MV-4-11 (cell line): ENCODE results near the gene DNAJC9.
A peak's percentile ranks its signal among the peaks of the same experiment; 100 is the strongest.

ENCODE experiments used
- DNase-seq: peaks from one replicate; lab custom pipeline; 2025; lab: John Stamatoyannopoulos, UW

Gene DNAJC9

DNA sequence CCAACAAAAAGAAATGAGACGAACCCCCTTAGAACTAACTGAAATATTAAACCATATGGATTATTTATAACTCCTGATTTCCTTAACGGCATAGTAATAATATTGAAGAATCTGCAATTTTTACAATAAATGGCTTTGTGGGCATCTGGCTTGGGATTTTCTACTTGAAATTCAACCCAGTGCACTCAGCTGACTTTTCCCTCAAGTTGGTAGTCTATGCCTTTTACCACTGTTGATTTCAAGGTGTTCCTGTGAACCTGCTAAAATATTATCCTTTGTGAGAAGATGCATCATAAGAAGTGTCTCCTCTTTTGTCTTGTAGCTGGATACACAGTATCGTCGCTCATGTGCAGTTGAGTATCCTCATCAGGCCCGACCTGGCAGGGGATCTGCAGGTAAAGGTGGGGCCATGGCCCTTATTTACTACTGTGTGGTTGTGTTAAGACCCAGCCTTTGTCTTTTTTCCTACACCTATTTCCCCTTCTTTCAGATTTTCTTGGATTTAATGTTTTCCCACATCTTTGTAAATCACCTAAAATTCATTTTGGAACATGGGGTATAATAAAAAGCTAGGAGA, 8.0 kb downstream of the DNAJC9 start:
- DNase-seq, result no peak

- no peak for DNase-seq
These were observed 12.4 kb downstream of the DNAJC9 start for GRCh38 chr10:73234695-73235094.

DNA sequence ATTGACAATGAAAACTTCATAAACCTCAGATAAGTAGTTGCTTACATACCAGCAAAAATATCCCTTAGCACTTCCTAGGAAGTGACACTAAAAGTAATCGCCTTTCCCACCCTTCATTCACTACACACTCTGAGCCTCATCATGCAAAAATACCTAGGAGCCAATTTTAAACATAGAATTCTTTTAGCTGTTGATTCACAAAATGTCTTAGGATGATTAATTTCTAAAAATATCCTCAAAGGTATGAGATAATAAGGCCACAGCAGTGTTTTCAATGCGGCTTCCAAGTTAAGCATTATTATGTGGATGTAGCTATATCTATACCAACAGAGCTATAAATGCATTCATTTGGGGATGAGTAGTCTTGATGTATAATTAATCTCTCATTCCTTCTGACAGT, 13.2 kb downstream of the DNAJC9 start:
- no peak for DNase-seq

GRCh38 chr10:73232887-73233286, 14.2 kb downstream of the DNAJC9 start:
- DNase-seq, result peak; percentile 36

DNA sequence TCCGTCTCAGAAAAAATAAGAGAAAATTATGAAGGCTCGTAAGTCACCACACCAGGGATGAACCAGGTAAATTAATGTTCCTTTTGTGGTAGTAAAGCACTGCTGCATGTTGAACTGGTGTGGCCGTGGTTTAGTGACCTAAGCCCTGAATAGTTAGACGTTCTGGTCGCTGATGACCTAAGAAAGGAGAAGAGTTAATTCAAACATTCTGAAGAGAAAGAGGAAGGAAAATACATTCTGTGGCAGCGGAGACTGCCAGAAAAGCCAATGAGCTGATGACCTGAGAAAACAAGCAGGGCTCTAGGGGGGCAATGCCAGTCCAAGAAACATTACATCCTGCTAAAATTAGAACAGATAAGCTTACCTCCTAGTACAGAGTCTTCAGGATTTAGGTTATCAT, 17.5 kb downstream of the DNAJC9 start:
- DNase-seq, result peak; percentile 74

DNA sequence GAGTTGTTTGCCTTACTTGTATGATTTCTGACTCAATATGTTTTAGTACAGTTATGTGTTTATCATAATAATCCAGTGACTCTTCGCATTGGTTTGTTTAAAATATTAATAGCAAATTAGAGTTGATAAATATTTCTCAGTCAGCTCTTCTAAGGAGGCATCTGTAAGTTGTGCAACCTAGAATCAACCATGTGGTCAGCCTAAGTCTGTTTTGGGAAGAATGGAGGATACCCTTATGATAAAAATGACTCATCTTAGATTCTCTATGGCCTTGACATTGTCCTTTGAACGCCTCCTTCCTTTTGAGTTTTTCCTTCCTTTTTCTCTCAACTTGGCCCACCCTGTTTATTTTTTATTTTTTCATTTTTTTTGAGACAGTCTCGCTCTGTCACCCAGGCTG, 18.8 kb downstream of the DNAJC9 start:
- DNase-seq, result peak; percentile 76

GRCh38 chr10:73226663-73227062, 20.4 kb downstream of the DNAJC9 start:
- DNase-seq, result no peak

DNA sequence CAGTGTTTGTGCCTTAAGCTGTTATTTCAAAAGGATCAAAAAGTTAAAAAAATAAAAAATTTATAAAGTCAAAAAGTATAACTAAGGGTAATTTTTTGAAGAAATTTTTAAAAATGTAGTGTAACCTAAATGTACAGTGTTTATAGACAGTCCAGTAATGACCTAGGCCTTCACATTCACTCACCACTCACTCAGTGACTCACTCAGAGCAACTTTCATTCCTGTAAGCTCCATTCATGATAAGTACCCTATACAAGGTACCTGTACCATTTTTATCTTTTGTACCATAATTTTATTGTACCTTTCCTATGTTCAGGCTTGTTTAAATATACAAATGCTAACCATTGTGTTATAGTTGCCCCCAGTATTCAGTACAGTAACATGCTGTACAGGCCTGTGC, 21.5 kb downstream of the DNAJC9 start:
- no peak for DNase-seq

- DNase-seq, result no peak
These were observed 26.1 kb downstream of the DNAJC9 start for GRCh38 chr10:73220989-73221388.

- DNase-seq, result no peak
These were observed 27.7 kb downstream of the DNAJC9 start for GRCh38 chr10:73219384-73219783.

DNA sequence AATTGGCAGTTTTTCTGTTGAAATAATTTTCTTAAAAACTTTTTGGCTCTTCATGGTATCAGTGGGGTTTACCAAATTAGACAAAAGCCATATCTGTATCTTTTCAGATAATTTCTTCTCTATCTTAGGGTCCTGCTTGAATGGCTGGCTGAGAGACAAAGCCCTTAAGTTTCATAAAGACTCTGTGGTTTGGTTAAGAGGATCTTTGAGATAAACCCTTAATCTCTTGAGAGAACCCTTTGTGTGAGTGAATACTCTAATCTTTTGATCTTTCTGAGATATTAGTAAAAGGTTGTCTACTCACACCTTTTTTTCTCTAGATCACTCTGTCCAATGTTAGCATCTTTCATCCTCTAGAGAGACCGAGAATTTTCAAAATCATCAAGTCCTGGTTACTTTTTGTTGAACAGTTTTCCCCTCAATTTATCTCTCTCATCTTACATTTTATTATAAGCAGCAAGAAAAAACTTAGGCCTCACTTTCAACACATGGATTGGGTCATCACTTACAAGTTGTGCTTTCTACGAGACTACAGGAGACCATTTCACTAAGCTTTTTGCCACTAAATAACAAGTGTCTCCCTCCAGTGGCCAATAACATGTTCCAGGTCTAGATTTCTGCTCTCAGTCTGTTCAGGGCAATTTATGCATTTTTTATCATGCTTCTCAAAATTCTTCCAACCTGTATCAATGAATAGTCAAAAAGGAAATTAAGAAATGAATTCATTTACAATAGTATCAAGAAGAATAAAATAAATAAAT, 28.4 kb downstream of the DNAJC9 start:
- DNase-seq, result peak; percentile 36

DNA sequence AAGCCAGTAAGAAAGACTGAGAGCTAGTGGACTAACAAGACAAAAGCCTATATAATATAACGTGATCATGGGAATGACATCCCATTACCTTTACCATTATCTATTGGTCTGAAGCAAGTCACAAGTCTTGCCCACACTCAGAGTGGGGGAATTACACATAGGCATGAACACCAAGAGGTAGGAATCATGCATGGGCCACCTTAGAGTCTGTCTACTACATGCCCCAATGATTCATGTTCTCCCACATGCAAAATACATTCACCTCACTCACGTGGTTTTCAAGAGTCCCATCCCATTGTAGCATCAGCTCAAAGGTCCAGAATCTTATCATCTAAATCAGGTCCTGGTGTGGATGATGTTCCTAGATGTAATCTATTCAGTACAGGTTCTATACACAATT, 29.4 kb downstream of the DNAJC9 start:
- no peak for DNase-seq

DNA sequence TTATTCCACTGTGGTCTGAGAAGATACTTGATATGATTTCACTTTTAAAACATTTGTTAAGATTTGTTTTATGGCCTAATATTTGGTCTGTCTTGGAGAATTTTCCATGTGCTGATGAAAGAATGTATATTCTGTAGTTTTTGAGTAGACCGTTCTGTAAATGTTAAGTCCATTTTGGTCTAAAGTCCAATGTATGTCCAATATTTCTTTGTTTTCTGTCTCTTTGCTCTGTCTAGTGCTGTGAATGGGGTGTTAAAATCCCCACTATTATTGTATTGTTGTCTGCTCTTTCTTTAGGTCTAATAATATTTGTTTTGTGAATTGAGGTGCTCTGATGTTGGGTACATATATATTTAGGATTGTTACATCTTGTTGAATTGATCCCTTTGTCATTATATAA, 31.3 kb downstream of the DNAJC9 start:
- no peak for DNase-seq

DNA sequence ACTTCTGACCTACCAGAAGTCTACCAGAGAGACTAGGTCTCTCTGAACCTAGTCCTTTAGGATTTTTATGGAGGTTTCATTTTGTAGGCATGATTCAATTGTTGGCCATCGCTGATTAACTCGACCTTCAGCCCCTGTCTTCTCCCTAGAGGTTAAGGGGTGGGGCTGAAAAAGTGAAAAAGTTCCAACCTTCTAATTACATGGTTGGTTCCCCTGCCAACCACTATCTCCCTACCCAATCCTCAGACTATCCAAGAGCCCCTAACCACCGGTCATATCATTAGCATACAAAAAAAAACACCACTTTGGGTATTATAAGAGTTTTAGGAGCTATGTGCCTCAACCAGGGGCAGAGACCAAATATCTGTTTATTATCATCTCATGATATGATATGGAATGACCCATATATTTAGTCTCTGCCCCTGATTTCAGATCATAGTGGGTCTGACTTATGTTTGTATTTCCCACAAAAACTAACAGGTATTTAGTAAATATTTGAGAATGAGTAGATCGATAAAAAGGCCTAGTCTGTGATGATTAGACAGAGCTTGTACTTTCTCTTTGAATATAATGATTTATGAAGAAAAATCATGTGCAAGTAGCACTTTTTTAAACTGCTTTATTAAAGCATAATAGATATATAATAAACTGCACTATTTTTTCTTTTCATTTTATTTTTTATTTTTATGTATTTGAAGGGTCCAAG, 35.8 kb downstream of the DNAJC9 start:
- no peak for DNase-seq

GRCh38 chr10:73210395-73211105, 36.5 kb downstream of the DNAJC9 start:
- no peak for DNase-seq

GRCh38 chr10:73209705-73210104, 37.4 kb downstream of the DNAJC9 start:
- DNase-seq, result no peak

GRCh38 chr10:73207883-73208282, 39.2 kb downstream of the DNAJC9 start:
- DNase-seq, result no peak

DNA sequence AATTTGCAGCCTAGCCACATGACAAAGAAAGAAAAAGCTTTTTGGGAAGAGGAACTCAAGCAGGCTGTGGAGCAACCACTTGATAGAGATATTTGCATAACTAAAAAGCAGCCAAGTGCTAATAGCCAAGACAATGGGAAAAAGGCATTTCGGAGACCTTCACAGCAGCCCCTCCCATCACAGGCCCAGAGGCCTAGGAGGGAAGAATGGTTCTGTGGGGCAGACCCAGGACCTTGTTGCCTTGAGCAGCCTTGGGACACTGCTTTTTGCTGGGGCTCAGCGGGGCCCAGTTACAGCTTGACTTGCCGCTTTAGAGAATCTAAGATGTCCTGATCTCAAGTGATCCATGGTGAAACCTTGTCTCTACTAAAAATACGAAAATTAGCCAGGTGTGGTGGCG, 40.7 kb downstream of the DNAJC9 start:
- DNase-seq, result no peak

DNA sequence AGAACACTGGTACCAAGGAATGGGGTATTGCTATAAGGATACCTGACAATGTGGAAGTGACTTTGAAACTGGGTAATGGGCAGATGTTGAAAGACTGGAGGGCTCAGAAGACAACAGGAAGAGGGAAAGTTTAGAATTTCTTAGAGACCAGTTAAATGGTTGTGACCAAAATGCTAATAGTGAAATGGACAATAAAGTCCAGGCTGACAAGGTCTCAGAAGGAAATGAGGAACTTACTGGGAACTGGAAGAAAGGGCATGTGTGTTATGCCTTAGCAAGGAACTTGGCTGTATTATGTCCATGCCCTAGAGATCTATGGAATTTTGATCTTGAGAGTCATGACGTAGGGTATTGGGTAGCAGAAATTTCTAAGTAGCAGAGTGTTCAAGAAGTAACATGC, 41.2 kb downstream of the DNAJC9 start:
- no peak for DNase-seq

DNA sequence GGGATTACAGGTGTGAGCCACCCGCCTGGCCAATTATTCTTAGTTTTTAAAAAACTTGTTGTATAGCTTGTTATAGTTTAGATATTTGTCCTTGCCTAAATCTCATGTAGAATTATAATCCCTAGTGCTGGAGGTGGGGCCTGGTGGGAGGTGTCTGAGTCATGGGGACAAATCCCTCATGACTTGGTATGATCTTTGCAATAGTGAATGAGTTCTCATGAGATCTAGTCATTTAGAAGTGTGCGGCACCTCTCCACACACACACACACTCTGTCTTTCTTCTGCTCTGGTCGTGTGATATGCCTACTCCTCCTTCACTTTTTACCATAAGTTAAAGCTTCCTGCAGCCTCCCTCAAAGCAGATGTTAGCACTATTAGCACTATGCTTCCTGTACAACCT, 42.0 kb downstream of the DNAJC9 start:
- no peak for DNase-seq
